ENCODE measurements around the gene CLMP.
"Not testable (repeated sequence)": the region's sequence is repeated elsewhere in the genome, so short reads cannot be mapped to it uniquely, and the experiment has no call there.

Gene CLMP

DNA sequence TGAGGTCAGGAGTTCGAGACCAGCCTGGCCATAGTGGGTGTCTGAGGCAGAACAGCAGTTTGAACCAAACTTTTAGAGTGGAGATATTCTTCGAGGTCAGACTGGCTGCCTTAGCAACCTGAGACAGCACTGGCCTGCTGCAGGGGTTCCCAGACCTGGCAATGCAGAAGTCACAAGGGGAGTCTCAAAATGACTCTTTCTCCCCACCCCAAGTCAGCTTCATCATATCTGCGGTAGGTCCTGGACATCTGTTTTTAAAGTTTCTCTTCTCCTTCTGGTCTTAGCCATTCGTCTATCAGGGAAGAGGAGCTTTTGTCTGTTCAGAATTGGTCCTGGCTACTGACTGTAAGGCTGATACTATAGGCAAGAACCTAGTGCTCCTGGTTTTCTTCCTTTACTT is 14.5 kb upstream of the CLMP start:
- no peak for DNase-seq (ENCODE audit: extremely low read depth, low read depth)
- TF ChIP-seq, protein P1, sequence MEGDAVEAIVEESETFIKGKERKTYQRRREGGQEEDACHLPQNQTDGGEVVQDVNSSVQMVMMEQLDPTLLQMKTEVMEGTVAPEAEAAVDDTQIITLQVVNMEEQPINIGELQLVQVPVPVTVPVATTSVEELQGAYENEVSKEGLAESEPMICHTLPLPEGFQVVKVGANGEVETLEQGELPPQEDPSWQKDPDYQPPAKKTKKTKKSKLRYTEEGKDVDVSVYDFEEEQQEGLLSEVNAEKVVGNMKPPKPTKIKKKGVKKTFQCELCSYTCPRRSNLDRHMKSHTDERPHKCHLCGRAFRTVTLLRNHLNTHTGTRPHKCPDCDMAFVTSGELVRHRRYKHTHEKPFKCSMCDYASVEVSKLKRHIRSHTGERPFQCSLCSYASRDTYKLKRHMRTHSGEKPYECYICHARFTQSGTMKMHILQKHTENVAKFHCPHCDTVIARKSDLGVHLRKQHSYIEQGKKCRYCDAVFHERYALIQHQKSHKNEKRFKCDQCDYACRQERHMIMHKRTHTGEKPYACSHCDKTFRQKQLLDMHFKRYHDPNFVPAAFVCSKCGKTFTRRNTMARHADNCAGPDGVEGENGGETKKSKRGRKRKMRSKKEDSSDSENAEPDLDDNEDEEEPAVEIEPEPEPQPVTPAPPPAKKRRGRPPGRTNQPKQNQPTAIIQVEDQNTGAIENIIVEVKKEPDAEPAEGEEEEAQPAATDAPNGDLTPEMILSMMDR (IDR thresholded peaks at IDR 0.05; ENCODE audit: low read depth, low read length) = no peak

DNA sequence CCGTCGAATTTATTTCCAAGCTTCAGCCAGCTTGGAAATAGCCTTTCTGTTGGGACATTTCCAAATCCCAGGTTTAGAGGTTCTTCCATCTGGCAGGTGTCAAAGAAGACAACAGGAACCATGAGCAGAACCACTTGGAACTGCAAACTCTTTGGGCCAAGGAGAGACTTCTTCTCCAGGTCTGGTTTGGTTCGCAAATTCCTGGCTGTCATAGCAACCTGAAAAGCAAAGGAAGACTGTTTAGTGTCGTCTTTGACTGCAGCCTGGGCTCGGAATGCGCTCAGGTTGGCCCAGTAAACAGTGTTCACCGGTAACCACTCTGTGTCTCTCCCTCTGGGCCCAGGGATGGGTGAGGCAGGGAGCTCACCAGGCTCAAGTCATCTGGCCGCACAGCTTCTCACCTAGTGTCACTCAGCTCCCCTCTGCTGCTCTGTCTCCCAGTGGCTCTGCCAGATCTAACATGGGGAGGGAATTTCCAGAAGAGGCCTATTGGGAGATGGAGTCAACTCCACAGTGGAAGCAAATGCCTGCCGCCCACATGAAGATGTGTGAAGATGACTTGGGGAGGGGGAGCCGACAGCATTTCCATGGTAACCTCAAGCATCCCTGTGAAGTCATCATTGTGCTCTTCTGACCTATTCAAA is 11.9 kb upstream of the CLMP start:
- TF ChIP-seq, protein P1 (IDR thresholded peaks at IDR 0.05; ENCODE audit: low read depth, low read length) = no peak
- DNase-seq (ENCODE audit: extremely low read depth, low read depth) = no peak

DNA sequence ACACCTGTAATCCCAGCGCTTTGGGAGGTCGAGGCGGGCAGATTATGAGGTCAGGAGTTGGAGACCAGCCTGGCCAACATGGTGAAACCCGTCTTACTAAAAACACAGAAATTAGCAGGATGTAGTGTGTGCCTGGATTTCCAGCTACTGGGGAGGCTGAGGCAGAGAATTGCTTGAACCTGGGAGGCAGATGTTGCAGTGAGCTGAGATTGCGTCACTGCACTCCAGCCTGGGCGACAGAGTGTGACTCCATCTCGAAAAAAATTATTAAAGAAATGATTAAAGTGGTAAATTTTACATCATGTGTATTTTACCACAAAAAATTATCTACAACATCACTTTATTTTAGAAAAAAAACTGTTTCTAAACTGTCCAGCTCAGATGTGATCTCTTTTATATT is 11.0 kb upstream of the CLMP start:
- DNase-seq (ENCODE audit: extremely low read depth, low read depth) = not testable (repeated sequence)

DNA sequence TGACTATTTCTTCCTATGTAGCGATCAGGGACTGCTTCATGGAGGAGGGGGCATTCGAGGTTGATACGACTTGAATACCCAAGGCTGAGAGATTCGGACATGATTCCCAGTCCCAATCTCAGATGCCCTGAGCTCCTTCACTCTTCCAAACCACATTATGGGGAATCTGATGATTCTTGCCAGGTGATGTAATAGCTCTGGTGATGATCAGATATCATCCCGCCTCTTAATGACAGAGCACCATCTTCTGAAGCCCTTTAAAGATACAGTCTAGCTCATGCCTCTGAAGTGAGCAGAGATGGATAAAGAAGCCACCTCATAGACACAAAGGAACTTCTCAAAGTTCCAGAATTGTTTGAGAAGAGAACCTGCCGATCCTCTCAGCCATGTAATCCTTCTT is 8.9 kb upstream of the CLMP start:
- TF ChIP-seq, protein P1 (IDR thresholded peaks at IDR 0.05; ENCODE audit: low read depth, low read length) = no peak
- DNase-seq (ENCODE audit: extremely low read depth, low read depth) = no peak

DNA sequence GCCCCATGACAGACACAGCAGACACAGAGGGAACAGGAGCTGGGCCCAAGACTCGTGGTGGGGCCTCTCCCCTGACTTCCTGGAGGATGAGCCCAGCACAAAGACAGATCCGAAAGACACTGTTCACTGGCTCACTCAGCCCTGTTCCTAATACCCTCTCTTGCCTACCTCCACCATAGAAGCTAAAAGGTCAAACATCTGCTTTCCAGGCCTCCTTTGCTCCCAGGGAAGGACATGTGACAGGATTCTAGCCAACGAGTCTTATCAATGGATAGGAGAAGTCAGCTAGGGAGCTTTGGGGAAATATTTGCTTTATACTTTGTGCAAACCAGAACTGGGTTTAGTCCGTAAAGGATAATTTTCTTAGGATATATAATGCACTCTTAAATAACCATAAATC is 8.4 kb upstream of the CLMP start:
- TF ChIP-seq, protein P1 (IDR thresholded peaks at IDR 0.05; ENCODE audit: low read depth, low read length) = no peak

DNA sequence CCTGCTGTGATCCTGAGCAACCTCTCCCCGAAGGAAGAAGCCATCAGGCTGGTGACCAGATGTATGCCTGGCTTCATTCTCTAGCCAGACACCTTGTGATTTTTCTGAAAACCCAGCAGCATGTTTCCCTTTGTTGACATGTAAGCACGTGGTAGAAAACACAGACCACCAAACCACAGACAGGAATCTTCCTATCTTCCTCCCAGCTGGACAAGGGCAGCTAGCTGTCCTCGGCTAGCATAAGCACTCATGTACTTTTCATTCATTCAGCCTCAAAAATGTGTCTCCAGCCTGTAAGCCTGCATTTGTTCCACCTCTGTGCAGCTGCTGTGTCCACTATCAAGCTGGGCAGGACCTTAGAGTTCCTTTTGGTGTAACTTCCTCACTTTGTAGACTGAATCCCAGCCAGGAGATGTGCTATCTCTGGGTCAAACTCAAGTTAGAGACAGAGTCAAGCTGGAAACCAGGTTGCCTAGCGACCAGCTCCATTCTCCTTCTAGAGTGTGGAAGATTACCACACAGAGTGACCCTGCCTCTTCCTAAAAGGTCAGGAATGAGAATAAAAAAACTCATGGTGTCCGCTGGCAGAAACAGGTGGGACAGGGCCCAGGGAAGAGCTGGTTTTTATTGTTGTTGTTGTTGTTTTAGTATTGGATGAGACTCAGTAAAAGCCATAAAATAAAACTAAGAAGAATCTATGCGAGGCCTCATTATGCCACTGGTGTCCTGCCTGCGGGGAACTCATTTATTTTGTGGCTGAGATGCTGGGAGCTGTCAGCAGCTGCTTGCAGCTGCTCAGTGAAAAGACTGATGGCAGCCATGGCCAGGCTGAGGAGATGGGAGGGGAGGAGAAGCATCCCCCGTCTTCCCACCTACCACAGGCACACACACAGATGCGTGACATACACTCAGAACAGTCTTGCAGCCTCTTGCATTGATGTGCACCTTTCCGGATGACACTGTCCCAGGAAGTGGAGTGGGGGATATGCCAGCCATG is 7.4 kb upstream of the CLMP start:
- TF ChIP-seq, protein P1 (IDR thresholded peaks at IDR 0.05; ENCODE audit: low read depth, low read length) = no peak
- DNase-seq (ENCODE audit: extremely low read depth, low read depth) = no peak

More for the DNA sequence above, 8.4 kb upstream of the CLMP start:
- no peak for DNase-seq (ENCODE audit: extremely low read depth, low read depth)

DNA sequence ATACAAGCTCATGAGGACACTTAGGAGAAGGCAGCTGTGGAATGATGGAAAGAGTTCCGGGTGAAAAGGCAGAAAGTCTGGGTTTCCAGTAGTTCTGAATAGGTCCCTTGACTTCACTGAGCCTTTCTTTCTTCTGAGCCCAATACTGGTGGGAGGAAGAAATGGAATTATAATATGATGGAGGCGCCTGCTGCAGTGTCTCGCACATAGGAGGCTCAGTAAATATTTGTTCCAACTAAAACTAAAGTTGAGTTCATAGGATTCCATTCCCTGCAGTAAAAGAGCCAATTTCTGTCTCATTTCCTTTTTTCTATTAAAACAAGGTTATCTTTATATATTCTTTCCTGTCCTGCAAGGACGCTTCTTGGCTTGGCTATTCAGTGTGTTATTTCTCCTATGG is 5.2 kb upstream of the CLMP start:
- TF ChIP-seq, protein P1 (IDR thresholded peaks at IDR 0.05; ENCODE audit: low read depth, low read length) = no peak

More for the DNA sequence above, 5.2 kb upstream of the CLMP start:
- no peak for DNase-seq (ENCODE audit: extremely low read depth, low read depth)

Data from AG09319 (cell line).